Loucy (cell line): Measurements from ENCODE around the gene OVCH2.

Experiments
- EZH2phosphoT487 ChIP-seq: fragments of 200-600 bp; IDR thresholded peaks from 2 replicates; pipeline ENCODE4 v1.6.1; 2018; ENCODE audit warnings: antibody characterized with exemption, mild to moderate bottlenecking, moderate library complexity, borderline replicate concordance
- TF ChIP-seq, protein P1 (sequence below): fragments of 200-600 bp; sonication (generic); conservative IDR thresholded peaks from 2 replicates; pipeline ENCODE4 v1.5.1; 2014; ENCODE audit warnings: mild to moderate bottlenecking, antibody characterized with exemption, low read length

GRCh38 chr11:7689239-7689638, 17.0 kb downstream of the OVCH2 start:
- TF ChIP-seq, protein P1, sequence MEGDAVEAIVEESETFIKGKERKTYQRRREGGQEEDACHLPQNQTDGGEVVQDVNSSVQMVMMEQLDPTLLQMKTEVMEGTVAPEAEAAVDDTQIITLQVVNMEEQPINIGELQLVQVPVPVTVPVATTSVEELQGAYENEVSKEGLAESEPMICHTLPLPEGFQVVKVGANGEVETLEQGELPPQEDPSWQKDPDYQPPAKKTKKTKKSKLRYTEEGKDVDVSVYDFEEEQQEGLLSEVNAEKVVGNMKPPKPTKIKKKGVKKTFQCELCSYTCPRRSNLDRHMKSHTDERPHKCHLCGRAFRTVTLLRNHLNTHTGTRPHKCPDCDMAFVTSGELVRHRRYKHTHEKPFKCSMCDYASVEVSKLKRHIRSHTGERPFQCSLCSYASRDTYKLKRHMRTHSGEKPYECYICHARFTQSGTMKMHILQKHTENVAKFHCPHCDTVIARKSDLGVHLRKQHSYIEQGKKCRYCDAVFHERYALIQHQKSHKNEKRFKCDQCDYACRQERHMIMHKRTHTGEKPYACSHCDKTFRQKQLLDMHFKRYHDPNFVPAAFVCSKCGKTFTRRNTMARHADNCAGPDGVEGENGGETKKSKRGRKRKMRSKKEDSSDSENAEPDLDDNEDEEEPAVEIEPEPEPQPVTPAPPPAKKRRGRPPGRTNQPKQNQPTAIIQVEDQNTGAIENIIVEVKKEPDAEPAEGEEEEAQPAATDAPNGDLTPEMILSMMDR: no peak
- TF ChIP-seq EZH2phosphoT487: no peak
